GM20000 (cell line): ENCODE data around the gene SLC35F3.

Source experiments
- DNase-seq: peaks from one replicate; pipeline ENCODE4 v3.0.0; 2012; ENCODE audit warnings: low spot score
- TF ChIP-seq, protein P1 (sequence below): IDR thresholded peaks from 2 replicates; pipeline ENCODE4 v1.5.1; 2012; ENCODE audit warnings: mild to moderate bottlenecking, control low read depth; ENCODE audit errors: extremely low read depth, missing control alignments

The SLC35F3 gene

DNA sequence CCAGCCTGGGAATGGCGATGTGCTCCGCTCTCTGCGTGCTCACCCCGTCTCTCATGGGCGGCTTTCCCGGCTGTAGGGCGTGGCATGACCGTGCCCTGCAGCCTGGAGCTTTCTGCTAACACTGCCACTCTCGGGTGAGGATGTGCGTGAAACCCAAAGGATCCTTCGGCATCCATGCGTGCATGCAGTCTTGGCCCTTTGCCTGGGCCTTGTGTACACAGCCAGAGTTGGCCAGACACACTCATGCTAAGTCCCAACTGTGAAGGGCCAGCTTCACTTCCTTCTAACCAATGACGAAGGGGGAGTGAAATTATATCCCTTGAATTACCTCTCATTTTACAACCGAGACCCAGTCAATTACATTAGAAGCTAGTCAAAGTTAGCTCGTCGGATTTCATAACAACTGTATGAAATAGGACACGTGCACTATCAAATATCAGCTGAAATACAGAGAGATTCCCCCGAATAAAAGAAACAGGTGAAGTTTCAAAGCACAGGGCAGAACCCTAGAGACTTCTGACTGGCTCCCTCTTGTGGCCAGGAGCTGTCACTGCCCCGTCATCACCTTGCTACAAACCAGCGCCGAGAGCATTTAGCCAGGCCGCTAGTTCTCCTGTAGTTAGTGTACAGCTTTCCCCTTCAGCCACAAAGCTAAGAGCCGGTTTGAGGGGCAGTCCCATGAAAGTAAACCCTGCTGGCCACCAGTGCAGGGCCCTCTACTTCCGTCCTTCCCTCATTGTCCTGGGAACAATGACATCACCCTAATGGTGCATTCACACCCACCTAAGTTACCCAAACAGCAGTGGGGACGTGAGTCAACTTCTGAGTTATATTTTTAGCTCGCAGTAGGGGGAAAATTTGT, 405.4 kb downstream of the SLC35F3 start:
- DNase-seq: peak; percentile 82
- TF ChIP-seq, protein P1, sequence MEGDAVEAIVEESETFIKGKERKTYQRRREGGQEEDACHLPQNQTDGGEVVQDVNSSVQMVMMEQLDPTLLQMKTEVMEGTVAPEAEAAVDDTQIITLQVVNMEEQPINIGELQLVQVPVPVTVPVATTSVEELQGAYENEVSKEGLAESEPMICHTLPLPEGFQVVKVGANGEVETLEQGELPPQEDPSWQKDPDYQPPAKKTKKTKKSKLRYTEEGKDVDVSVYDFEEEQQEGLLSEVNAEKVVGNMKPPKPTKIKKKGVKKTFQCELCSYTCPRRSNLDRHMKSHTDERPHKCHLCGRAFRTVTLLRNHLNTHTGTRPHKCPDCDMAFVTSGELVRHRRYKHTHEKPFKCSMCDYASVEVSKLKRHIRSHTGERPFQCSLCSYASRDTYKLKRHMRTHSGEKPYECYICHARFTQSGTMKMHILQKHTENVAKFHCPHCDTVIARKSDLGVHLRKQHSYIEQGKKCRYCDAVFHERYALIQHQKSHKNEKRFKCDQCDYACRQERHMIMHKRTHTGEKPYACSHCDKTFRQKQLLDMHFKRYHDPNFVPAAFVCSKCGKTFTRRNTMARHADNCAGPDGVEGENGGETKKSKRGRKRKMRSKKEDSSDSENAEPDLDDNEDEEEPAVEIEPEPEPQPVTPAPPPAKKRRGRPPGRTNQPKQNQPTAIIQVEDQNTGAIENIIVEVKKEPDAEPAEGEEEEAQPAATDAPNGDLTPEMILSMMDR: peak; percentile 88

DNA sequence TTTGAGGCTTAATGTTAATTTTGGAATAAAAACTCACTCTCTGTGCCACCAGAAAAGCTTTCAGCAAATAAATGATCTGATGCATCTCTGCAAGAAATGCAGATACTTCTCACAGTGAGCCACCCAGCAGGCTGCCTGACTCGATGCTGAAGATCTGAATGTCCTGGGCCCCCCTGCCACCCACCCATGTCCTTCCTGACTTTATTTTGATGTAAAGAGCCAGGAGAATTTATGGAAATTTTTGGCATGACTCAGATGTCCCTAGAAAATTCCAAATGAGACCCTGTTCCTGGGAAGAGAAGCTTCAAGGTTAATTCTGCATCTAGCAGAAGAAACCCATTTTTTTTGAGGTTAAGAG, 406.0 kb downstream of the SLC35F3 start:
- DNase-seq: no peak
- TF ChIP-seq, protein P1: no peak

DNA sequence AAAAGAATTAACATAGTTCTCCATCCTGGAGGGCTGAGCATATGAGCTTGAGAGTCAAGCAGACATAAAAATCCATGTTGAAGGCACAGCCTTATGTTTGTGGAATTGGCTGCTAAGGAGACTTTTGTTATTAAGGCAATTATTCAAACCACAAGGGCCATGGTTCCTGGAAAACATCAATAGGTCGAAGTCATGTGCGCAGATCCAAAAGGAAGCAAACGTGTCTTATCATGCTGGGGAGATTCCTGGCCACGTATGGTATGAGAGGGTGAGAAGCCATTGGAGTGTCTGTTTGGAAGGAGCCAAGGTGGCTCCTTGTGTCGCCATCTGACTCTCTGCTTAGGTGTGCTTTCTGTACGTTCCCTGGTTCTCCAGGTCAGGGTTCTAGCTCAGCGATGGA, 406.9 kb downstream of the SLC35F3 start:
- TF ChIP-seq, protein P1: no peak
- DNase-seq: no peak

DNA sequence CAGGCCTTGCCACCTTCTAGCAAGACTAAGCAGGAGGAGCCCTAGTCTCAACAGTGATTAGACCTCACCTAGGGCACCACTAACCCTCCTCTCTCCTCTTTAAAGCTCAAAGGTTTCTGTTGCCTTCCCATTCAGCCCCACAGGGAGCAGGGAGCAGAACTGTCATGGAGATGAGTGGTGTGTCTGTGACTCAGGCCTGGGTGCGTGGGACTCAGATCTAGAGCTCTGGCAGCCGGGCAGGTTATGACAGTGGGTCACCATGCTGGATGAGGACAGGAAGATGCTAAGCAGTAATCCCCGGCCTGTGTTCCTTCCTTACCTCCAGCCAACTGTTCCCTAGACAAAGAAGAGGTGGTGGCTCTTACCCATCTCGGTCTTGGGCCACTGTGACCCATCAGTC, 408.7 kb downstream of the SLC35F3 start:
- no peak for DNase-seq
- TF ChIP-seq, protein P1: no peak

DNA sequence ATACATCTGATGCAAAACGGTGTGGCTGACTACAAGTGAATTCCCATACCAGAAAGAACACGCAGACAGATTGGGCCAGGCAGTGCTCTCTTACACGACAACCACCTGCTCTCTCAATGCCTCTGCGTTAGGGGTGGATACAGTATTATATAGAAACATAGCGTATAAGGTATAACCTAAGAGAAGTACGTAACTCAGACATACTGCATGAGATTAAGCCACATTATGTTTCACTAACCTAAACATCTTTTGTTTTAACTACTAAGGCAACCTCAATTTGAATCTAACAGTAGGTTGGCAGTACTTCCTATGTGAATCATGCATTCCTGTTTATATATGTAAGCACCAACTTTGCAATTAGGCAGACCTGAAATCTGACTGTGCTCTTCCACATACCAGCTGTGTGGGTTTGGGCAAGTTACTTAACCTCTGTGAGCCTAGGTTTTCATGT, 410.6 kb downstream of the SLC35F3 start:
- TF ChIP-seq, protein P1: no peak

DNA sequence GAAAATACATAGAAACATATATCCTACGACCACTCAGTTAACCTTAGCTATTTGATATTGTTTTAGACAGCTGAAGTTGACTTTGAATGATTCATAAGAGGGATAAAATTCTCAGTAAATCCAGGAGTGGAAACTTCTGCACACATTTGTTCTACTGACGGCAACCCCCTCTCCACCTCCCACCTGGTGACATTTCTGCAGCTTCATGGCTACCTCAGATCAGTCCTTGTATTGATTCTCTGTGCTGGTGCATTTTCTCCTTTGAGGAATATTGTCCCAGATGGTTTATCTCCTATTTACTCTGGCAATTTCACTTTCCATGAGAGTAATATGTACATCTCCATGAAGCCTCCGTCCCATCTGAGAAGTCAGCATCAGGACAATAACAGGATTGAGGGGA, 411.1 kb downstream of the SLC35F3 start:
- TF ChIP-seq, protein P1: no peak

More for the DNA sequence above, 410.6 kb downstream of the SLC35F3 start:
- DNase-seq: no peak

DNA sequence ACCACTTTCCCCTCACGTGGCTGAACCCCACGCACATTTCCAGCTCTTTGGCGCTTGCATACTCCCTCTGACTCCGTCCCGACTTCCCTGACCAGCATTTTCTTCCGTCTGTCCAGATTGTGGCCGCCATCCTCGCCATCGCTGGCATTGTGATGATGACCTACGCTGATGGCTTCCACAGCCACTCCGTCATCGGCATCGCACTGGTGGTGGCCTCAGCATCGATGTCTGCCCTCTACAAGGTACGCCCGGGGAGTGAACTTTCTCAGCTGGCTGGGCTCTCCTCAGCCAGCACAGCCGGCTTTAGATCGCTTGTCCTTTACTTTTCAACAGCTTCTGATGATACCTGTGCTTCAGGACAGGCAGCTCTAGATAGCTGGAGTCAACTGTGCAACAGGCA, 412.0 kb downstream of the SLC35F3 start:
- TF ChIP-seq, protein P1: no peak
- DNase-seq: no peak

More for the DNA sequence above, 411.1 kb downstream of the SLC35F3 start:
- no peak for DNase-seq
